ENCODE measurements around the gene GAB2.
"Not testable (repeated sequence)": the region's sequence is repeated elsewhere in the genome, so short reads cannot be mapped to it uniquely, and the experiment has no call there.

GAB2 gene, protein sequence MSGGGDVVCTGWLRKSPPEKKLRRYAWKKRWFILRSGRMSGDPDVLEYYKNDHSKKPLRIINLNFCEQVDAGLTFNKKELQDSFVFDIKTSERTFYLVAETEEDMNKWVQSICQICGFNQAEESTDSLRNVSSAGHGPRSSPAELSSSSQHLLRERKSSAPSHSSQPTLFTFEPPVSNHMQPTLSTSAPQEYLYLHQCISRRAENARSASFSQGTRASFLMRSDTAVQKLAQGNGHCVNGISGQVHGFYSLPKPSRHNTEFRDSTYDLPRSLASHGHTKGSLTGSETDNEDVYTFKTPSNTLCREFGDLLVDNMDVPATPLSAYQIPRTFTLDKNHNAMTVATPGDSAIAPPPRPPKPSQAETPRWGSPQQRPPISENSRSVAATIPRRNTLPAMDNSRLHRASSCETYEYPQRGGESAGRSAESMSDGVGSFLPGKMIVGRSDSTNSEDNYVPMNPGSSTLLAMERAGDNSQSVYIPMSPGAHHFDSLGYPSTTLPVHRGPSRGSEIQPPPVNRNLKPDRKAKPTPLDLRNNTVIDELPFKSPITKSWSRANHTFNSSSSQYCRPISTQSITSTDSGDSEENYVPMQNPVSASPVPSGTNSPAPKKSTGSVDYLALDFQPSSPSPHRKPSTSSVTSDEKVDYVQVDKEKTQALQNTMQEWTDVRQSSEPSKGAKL

DNA sequence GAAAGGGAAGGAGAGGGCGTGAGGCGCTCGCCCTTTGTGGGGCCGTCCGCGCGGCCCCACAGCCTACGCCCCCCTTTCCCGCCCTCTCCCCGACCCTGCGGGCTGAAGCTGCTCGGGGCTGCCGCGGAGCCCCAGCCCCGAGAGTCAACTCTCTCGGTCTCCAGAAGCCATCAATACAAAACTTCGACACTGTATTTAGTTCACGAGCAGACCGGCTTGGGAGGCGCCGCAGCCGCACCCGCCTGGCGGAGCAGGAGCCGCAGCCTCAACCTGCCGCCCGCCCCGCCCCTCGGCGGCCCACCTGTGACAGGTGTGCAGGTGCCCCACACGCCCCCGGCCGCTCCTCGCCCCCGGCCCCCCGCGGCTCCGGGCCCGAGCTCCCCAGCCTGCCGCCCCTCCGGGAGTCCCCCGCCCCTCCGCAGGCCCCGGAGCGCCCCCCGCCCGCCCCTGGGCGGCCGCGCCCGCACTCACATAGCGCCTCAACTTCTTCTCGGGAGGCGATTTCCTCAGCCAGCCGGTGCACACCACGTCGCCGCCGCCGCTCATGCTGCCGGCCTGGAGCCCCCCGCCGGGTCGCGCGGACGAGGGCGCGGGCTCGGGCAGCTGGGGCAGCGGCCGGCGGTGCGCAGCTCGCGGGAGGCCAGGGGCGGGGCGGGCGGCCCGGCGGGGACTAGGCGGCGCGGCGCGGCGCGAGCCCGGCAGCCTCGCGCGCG lies at the start of gene GAB2:
Gene GAB2, minus strand, starts transcription at position 646 of the 713 bp plus-strand sequence. Its CDS starts 100 bp downstream, at position 546.
- peak within 1 kb of the TSS; percentile 75 for H3K4me3 ChIP-seq (ENCODE audit: low read depth, low read length)
- TF ChIP-seq, protein P1, sequence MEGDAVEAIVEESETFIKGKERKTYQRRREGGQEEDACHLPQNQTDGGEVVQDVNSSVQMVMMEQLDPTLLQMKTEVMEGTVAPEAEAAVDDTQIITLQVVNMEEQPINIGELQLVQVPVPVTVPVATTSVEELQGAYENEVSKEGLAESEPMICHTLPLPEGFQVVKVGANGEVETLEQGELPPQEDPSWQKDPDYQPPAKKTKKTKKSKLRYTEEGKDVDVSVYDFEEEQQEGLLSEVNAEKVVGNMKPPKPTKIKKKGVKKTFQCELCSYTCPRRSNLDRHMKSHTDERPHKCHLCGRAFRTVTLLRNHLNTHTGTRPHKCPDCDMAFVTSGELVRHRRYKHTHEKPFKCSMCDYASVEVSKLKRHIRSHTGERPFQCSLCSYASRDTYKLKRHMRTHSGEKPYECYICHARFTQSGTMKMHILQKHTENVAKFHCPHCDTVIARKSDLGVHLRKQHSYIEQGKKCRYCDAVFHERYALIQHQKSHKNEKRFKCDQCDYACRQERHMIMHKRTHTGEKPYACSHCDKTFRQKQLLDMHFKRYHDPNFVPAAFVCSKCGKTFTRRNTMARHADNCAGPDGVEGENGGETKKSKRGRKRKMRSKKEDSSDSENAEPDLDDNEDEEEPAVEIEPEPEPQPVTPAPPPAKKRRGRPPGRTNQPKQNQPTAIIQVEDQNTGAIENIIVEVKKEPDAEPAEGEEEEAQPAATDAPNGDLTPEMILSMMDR (conservative IDR thresholded peaks at IDR 0.05; ENCODE audit: low read depth, low read length) = no peak
- no peak for DNase-seq (ENCODE audit: low read depth)

DNA sequence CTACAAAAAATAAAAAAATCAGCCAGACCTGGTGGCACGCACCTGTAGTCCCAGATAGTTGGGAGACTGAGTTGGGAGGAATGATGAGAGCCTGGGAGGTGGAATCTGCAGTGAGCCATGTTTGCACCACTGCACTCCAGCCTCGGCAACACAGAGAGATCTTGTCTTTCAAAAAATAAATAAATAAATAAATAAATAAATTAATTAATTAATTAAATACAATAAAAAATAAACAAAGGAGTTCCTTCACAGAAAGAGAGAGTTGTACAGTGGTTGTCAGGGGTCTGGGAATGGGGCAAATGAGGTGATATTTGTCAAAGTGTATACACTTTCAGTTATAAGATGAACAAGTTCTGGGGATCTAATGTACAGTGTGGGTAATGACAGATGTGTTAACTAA lies 49.8 kb upstream of the GAB2 start:
- no peak overlapping the region for H3K4me3 ChIP-seq (ENCODE audit: low read depth, low read length)
- DNase-seq (ENCODE audit: low read depth) = no peak
- TF ChIP-seq, protein P1 (conservative IDR thresholded peaks at IDR 0.05; ENCODE audit: low read depth, low read length) = no peak

DNA sequence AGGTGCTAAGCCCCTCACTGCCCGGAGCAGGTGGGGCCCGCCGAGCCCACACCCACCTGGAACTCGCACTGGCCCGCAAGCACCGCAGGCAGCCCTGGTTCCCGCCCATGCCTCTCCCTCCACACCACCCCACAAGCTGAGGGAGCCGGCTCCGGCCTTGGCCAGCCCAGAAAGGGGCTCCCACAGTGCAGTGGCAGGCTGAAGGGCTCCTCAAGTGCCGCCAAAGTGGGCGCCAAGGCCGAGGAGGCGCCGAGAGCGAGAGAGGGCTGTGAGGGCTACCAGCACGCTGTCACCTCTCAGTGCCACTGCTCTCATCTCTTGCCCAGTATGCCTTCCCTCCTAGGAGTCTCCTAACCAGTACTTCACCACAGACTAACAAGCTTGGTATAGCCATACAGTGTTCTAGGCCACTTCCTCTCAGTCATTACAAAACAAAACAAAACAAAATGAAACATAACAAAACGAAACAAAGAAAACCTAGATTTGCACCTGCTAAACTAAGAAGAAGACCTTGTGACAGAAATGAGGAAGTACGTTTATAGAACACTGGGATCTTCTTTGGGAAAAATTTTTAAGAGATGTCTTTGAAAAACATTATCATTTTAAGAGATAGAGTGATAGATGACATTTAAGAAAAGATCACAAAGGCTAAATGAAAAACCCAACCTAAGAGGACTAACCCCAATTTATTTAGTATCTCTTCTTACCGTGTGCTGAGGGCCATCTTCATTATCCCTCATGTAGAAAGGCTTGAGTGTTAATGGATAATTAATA lies 47.7 kb upstream of the GAB2 start:
- DNase-seq (ENCODE audit: low read depth) = no peak
- no peak overlapping the region for H3K4me3 ChIP-seq (ENCODE audit: low read depth, low read length)

DNA sequence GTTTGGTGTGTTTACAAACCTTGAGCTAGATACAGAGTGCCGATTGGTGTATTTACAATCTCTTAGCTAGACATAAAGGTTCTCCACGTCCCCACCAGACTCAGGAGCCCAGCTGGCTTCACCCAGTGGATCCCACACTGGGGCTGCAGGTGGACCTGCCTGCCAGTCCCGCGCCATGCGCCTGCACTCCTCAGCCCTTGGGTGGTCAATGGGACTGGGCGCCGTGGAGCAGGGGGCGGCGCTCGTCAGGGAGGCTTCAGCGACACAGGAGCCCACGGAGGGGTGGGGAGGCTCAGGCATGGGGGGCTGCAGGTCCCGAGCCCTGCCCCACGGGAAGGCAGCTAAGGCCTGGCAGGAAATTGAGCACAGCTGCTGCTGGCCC lies 47.2 kb upstream of the GAB2 start:
- not testable (repeated sequence) for DNase-seq (ENCODE audit: low read depth); H3K4me3 ChIP-seq (ENCODE audit: low read depth, low read length)

More for the DNA sequence above, 47.7 kb upstream of the GAB2 start:
- TF ChIP-seq, protein P1 (conservative IDR thresholded peaks at IDR 0.05; ENCODE audit: low read depth, low read length) = no peak

DNA sequence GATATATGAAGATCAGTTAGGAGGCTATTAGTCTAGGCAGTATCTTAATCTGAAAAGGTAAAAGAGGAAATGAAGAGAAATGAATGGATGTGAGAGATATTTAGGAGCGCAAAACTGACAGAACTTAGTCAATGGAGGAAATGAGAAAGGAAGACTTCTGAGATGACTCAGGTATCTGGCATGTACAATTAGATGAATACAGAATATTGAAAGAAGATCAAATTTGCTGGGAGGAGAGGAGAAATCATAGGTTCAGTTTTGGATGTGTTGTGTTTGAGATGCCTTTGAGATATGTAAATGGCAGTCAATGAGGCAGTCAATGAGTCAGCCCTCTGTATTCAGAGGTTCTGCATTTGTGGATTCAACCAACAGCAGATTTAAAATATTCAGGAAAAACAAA lies 42.9 kb upstream of the GAB2 start:
- peak; percentile 41 for DNase-seq (ENCODE audit: low read depth)
- TF ChIP-seq, protein P1 (conservative IDR thresholded peaks at IDR 0.05; ENCODE audit: low read depth, low read length) = no peak
- H3K4me3 ChIP-seq (ENCODE audit: low read depth, low read length) = no peak overlapping the region

DNA sequence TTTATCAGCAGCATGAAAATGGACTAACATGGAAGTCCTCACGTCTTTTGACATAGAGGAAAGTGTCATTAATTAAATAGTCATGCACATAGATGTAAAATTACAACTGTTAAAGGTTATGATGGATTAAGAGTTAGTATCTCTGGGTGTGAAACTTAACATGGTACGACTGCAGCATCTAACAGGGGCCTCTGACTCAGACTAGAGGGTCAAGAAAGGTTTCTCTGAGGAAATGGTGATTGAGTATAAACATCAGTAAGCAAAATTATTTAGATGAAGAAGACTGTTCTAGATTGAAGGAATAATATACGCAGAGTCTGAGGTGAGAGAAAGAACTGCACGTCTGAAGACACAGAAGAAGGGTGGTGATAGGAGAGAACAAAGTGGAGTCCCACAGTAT lies 42.1 kb upstream of the GAB2 start:
- DNase-seq (ENCODE audit: low read depth) = no peak
- H3K4me3 ChIP-seq (ENCODE audit: low read depth, low read length) = no peak overlapping the region
- TF ChIP-seq, protein P1 (conservative IDR thresholded peaks at IDR 0.05; ENCODE audit: low read depth, low read length) = no peak

Data from choroid plexus epithelial cell (primary cell).